C4-2B (cell line): ENCODE data around the gene TRIO.

Experiments used
- H3K27ac ChIP-seq: fragments of 450-650 bp; 2 replicates; pipeline ENCODE4 v1.5.1; 2017
- CTCF ChIP-seq: fragments of 450-650 bp; conservative IDR thresholded peaks from 2 replicates; pipeline ENCODE4 v1.5.1; 2017; ENCODE audit warnings: mild to moderate bottlenecking
- ZFX ChIP-seq: fragments of 450-650 bp; IDR thresholded peaks from 2 replicates; pipeline ENCODE4 v1.6.1; 2017

TRIO gene

GRCh38 chr5:14155075-14155474 is 11.9 kb downstream of the TRIO start:
- no peak overlapping the region for H3K27ac ChIP-seq
- TF ChIP-seq ZFX, result no peak
- no peak for TF ChIP-seq CTCF

- no peak overlapping the region for H3K27ac ChIP-seq
- no peak for TF ChIP-seq ZFX
- no peak for TF ChIP-seq CTCF
These were observed 12.6 kb downstream of the TRIO start for GRCh38 chr5:14155739-14156138.

- TF ChIP-seq CTCF, result no peak
- TF ChIP-seq ZFX, result no peak
- H3K27ac ChIP-seq, result no peak overlapping the region
These were observed 13.1 kb downstream of the TRIO start for GRCh38 chr5:14156290-14156649.

- no peak overlapping the region for H3K27ac ChIP-seq
- TF ChIP-seq ZFX (no peak), CTCF (no peak)
These were observed 13.7 kb downstream of the TRIO start for GRCh38 chr5:14156650-14157492.

GRCh38 chr5:14157493-14157782 is 14.3 kb downstream of the TRIO start:
- no peak overlapping the region for H3K27ac ChIP-seq
- TF ChIP-seq CTCF (no peak), ZFX (no peak)

- TF ChIP-seq ZFX (no peak), CTCF (no peak)
- no peak overlapping the region for H3K27ac ChIP-seq
These were observed 15.9 kb downstream of the TRIO start for GRCh38 chr5:14158890-14159666.

- no peak overlapping the region for H3K27ac ChIP-seq
- TF ChIP-seq ZFX (no peak), CTCF (no peak)
These were observed 18.8 kb downstream of the TRIO start for GRCh38 chr5:14161825-14162556.
